Esophagus squamous epithelium (tissue), 5 donors: ENCODE results near the gene COL27A1. TPM values are rescaled to one million over a fixed set of nuclear protein-coding genes. Genes with fewer than 3 reads are reported as not detected.
"Not testable (repeated sequence)": the region's sequence is repeated elsewhere in the genome, so short reads cannot be mapped to it uniquely, and the experiment has no call there.

Source experiments
- DNase-seq: peaks from one replicate; lab custom pipeline; 2025; lab: John Stamatoyannopoulos, UW
- H3K27ac ChIP-seq, 4 donors: fragments of 200-600 bp; sonication (generic); one replicate each; pipeline ENCODE4 v1.5.1; 2016 to 2019; ENCODE audit warnings: mild to moderate bottlenecking in 1 of 4
- H3K27me3 ChIP-seq, 4 donors: fragments of 200-600 bp; sonication (generic); 1 replicate in 3 of 4; 2 replicates in 1 of 4; pipeline versions ENCODE4 v1.5.1 to v1.6.0; 2017 to 2021; ENCODE audit warnings: antibody characterized with exemption in 1 of 4
- H3K36me3 ChIP-seq, 3 donors: fragments of 200-600 bp; sonication (generic); one replicate each; pipeline ENCODE4 v1.5.1; 2016 to 2019
- H3K4me1 ChIP-seq, 3 donors: fragments of 200-600 bp; sonication (generic); one replicate each; pipeline ENCODE4 v1.5.1; 2017 to 2019
- H3K4me3 ChIP-seq, 4 donors: fragments of 200-600 bp; sonication (generic); 1 replicate in 3 of 4; 2 replicates in 1 of 4; pipeline ENCODE4 v1.5.1; 2016 to 2019; ENCODE audit warnings: mild to moderate bottlenecking in 2 of 4, moderate library complexity in 1 of 4
- H3K9me3 ChIP-seq, 3 donors: fragments of 200-600 bp; sonication (generic); one replicate each; pipeline ENCODE4 v1.5.1; 2016 to 2019
- POLR2A ChIP-seq, 4 donors: fragments of 450-650 bp; IDR thresholded peaks; one replicate each; pipeline ENCODE4 v1.6.1; 2017; ENCODE audit warnings: antibody characterized with exemption in 4 of 4, mild to moderate bottlenecking in 4 of 4, moderate library complexity in 3 of 4
- WGBS, 2 donors: methylation state at CpG; one replicate each; pipeline ENCODE4 v1.1.5; 2018; 5-methylcytosine and 5-hydroxymethylcytosine counted together
- intact Hi-C: fragments of 100-400 bp; cut with DNase I; formaldehyde crosslinking; loops from one replicate; pipeline ENCODE4 v1.15.0; 2022
- total RNA-seq, 4 donors: library from RNA; depleted of rRNA; stranded (reverse); fragments of >200 nt; gene quantifications; one replicate each; pipeline ENCODE4 v1.1.0, GENCODE V29; 2016
- TF ChIP-seq, protein P1 (sequence below), 6 experiments: fragments of 450-650 bp in 4 of 6; fragments of 200-600 bp in 2 of 6; sonication (generic) in 2 of 6; IDR thresholded peaks; one replicate each; pipeline ENCODE4 v1.5.1; 2016 to 2019; ENCODE audit warnings: antibody characterized with exemption in 6 of 6, mild to moderate bottlenecking in 4 of 6, moderate library complexity in 4 of 6
- donor health status: DM: yes; HTN: yes; CAD: no.

COL27A1 gene
- total RNA-seq, 4 donors from 2014 or later: 7.5 to 34.0 (median 12.0) TPM

- H3K9me3 ChIP-seq, H3K4me3 ChIP-seq, H3K4me1 ChIP-seq, H3K36me3 ChIP-seq, intact Hi-C loops, DNase-seq, H3K27ac ChIP-seq: not testable (repeated sequence)
- peaks cover 0 to 21% (median 0%) of the 10 kb centered on the region in 4 donors for H3K27me3 ChIP-seq
- no CpG with 5 or more reads among the region's 10 CpGs for WGBS, 2 donors
These were observed 174.3 kb downstream of the COL27A1 start, which contains the start of gene ORM2 for GRCh38 chr9:114329625-114330022. TSS of gene ORM2 (plus strand) at chr9:114329869. CDS start at chr9:114329905, 36 bp downstream.

DNA sequence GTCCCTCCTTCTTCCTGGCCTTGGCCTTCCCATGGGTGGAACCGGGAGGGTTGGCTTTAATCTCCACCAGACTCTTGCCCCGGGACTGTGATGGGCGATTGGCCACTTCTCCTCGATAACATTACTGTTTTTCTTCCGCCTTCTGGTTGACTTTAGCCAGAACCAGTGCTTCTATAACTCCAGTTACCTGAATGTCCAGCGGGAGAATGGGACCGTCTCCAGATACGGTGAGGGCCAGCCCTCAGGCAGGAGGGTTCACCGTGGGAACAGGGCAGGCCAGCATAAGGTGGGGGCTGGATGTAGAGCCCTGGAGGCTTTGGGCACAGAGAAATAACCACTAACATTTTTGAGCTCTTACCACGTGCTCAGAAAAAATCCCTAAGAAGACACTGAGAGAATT lies 175.3 kb downstream of the COL27A1 start:
- no peak overlapping the region for H3K27ac ChIP-seq
- intact Hi-C loops: no loop called here
- 59% methylated on average over 4 to 7 of the region's 10 CpGs for WGBS, 2 donors
- no peak overlapping the region for H3K4me3 ChIP-seq
- H3K27me3 ChIP-seq: peaks cover 0 to 21% (median 0%) of the 10 kb centered on the region in 4 donors
- TF ChIP-seq, protein P1, sequence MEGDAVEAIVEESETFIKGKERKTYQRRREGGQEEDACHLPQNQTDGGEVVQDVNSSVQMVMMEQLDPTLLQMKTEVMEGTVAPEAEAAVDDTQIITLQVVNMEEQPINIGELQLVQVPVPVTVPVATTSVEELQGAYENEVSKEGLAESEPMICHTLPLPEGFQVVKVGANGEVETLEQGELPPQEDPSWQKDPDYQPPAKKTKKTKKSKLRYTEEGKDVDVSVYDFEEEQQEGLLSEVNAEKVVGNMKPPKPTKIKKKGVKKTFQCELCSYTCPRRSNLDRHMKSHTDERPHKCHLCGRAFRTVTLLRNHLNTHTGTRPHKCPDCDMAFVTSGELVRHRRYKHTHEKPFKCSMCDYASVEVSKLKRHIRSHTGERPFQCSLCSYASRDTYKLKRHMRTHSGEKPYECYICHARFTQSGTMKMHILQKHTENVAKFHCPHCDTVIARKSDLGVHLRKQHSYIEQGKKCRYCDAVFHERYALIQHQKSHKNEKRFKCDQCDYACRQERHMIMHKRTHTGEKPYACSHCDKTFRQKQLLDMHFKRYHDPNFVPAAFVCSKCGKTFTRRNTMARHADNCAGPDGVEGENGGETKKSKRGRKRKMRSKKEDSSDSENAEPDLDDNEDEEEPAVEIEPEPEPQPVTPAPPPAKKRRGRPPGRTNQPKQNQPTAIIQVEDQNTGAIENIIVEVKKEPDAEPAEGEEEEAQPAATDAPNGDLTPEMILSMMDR (IDR thresholded peaks at IDR 0.05): no peak
- TF ChIP-seq POLR2A (IDR thresholded peaks at IDR 0.05): no peak
- no peaks in the 10 kb centered on the region for H3K9me3 ChIP-seq
- DNase-seq: no peak
- H3K4me1 ChIP-seq: no peaks in the 10 kb centered on the region
- no peaks in the 10 kb centered on the region for H3K36me3 ChIP-seq

- H3K27ac ChIP-seq, H3K9me3 ChIP-seq, H3K4me3 ChIP-seq, H3K4me1 ChIP-seq, DNase-seq, H3K36me3 ChIP-seq, intact Hi-C loops: not testable (repeated sequence)
- peaks cover 0 to 21% (median 0%) of the 10 kb centered on the region in 4 donors for H3K27me3 ChIP-seq
- 82 to 100% methylated on average over 1 to 10 of the region's 19 CpGs for WGBS, 2 donors
These were observed 176.2 kb downstream of the COL27A1 start for GRCh38 chr9:114331229-114332195.

GRCh38 chr9:114332474-114333040 lies 177.2 kb downstream of the COL27A1 start:
- peaks cover 0 to 20% (median 0%) of the 10 kb centered on the region in 4 donors for H3K27me3 ChIP-seq
- 89% methylated on average over 1 to 2 of the region's 4 CpGs for WGBS, 2 donors
- intact Hi-C loops, H3K27ac ChIP-seq, DNase-seq, H3K9me3 ChIP-seq, H3K4me3 ChIP-seq, H3K4me1 ChIP-seq: not testable (repeated sequence)
- H3K36me3 ChIP-seq: peaks cover 7 to 19% (median 10%) of the 10 kb centered on the region in 3 donors

- intact Hi-C loops, H3K27ac ChIP-seq: not testable (repeated sequence)
- H3K36me3 ChIP-seq: peaks cover 9 to 31% (median 15%) of the 10 kb centered on the region in 3 donors
These were observed 178.4 kb downstream of the COL27A1 start for GRCh38 chr9:114333718-114334117.

GRCh38 chr9:114334490-114334889 lies 179.2 kb downstream of the COL27A1 start:
- DNase-seq: no peak
- intact Hi-C loops: no loop called here
- no peaks in the 10 kb centered on the region for H3K9me3 ChIP-seq
- H3K4me1 ChIP-seq: no peaks in the 10 kb centered on the region
- peaks cover 0 to 8% (median 0%) of the 10 kb centered on the region in 4 donors for H3K27me3 ChIP-seq
- H3K4me3 ChIP-seq: no peak overlapping the region
- H3K27ac ChIP-seq: no peak overlapping the region
- TF ChIP-seq, protein P1 (IDR thresholded peaks at IDR 0.05): no peak
- TF ChIP-seq POLR2A (IDR thresholded peaks at IDR 0.05): no peak
- 88 to 92% methylated on average over 6 to 7 of the region's 9 CpGs for WGBS, 2 donors
- peaks cover 12 to 38% (median 17%) of the 10 kb centered on the region in 3 donors for H3K36me3 ChIP-seq

More at GRCh38 chr9:114333718-114334117, 178.4 kb downstream of the COL27A1 start:
- H3K4me3 ChIP-seq, H3K4me1 ChIP-seq, DNase-seq, H3K9me3 ChIP-seq: not testable (repeated sequence)
- no CpG with 5 or more reads among the region's 4 CpGs for WGBS, 2 donors
- peaks cover 0 to 11% (median 0%) of the 10 kb centered on the region in 4 donors for H3K27me3 ChIP-seq

DNA sequence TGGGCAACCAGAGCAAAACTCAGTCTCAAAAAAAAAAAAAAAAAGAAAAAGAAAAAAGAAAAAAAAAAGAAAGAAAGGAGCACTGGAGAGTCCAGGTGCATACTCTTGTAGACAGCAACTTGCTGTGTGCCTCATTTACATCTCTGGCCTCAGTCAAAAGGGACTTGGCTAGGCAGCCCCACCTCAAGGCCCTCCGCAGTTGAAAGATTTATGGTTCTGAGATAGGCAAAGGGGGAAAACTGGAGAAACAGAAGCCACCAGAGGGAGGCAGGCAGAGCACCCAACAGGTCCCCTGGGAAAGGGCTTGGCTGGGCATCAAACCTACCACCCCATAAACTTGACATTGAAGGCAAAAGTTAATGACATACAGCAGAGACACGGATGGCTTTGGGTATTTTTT lies 180.4 kb downstream of the COL27A1 start:
- Histone ChIP-seq H3K9me3 (no peaks in the 10 kb centered on the region), H3K36me3 (peaks cover 15 to 51% (median 28%) of the 10 kb centered on the region in 3 donors), H3K4me3 (no peak overlapping the region), H3K27me3 (peaks cover 0 to 7% (median 0%) of the 10 kb centered on the region in 4 donors), H3K4me1 (no peaks in the 10 kb centered on the region), H3K27ac (no peak overlapping the region)
- 75 to 87% methylated on average over 2 of the region's 2 CpGs for WGBS, 2 donors
- TF ChIP-seq, protein P1 (IDR thresholded peaks at IDR 0.05): no peak
- no peak for TF ChIP-seq POLR2A (IDR thresholded peaks at IDR 0.05)
- intact Hi-C loops: no loop called here
- no peak for DNase-seq
